Retina (tissue), 1 donor: ENCODE data around the gene OPA1.

Source experiments
- DNase-seq: peaks from one replicate; pipeline ENCODE4 v3.0.0-alpha.2; 2016

Gene OPA1

GRCh38 chr3:193592841-193593667 lies at the start of gene OPA1:
TSS of gene OPA1 (plus strand) at chr3:193593208. CDS start at chr3:193593378, 170 bp downstream.
- peak; percentile 95 for DNase-seq

GRCh38 chr3:193544289-193544688 lies 48.7 kb upstream of the OPA1 start:
- no peak for DNase-seq

- DNase-seq, result no peak
These were observed 47.7 kb upstream of the OPA1 start for GRCh38 chr3:193545304-193545703.

GRCh38 chr3:193546129-193546528 lies 46.9 kb upstream of the OPA1 start:
- DNase-seq, result no peak

- DNase-seq, result no peak
These were observed 44.6 kb upstream of the OPA1 start for GRCh38 chr3:193548406-193548805.

- DNase-seq, result no peak
These were observed 40.1 kb upstream of the OPA1 start for GRCh38 chr3:193552923-193553322.

GRCh38 chr3:193553586-193553985 lies 39.4 kb upstream of the OPA1 start:
- no peak for DNase-seq

GRCh38 chr3:193554811-193555210 lies 38.2 kb upstream of the OPA1 start, which contains the start of gene ATP13A4:
TSS of gene ATP13A4 (minus strand) at chr3:193554895. CDS start at chr3:193554799, 96 bp downstream.
- peak; percentile 4 for DNase-seq

GRCh38 chr3:193556841-193557240 lies 36.2 kb upstream of the OPA1 start:
- DNase-seq, result no peak

- DNase-seq, result no peak
These were observed 33.9 kb upstream of the OPA1 start for GRCh38 chr3:193559100-193559499.

GRCh38 chr3:193560091-193560490 lies 32.9 kb upstream of the OPA1 start:
- no peak for DNase-seq

GRCh38 chr3:193560870-193561269 lies 32.1 kb upstream of the OPA1 start:
- no peak for DNase-seq

- DNase-seq, result no peak
These were observed 29.6 kb upstream of the OPA1 start for GRCh38 chr3:193563426-193563825.

GRCh38 chr3:193564012-193564411 lies 29.0 kb upstream of the OPA1 start:
- no peak for DNase-seq

GRCh38 chr3:193569119-193569518 lies 23.9 kb upstream of the OPA1 start:
- no peak for DNase-seq

- peak; percentile 63 for DNase-seq
These were observed 20.5 kb upstream of the OPA1 start for GRCh38 chr3:193572426-193572908.

- no peak for DNase-seq
These were observed 19.4 kb upstream of the OPA1 start for GRCh38 chr3:193573403-193574191.

- DNase-seq, result no peak
These were observed 18.4 kb upstream of the OPA1 start for GRCh38 chr3:193574488-193575070.

GRCh38 chr3:193585530-193585929 lies 7.5 kb upstream of the OPA1 start:
- no peak for DNase-seq

GRCh38 chr3:193586526-193586925 lies 6.5 kb upstream of the OPA1 start:
- no peak for DNase-seq

- no peak for DNase-seq
These were observed 3.9 kb upstream of the OPA1 start for GRCh38 chr3:193589129-193589528.

GRCh38 chr3:193589616-193590015 lies 3.4 kb upstream of the OPA1 start:
- DNase-seq, result no peak

- no peak for DNase-seq
These were observed 2.7 kb upstream of the OPA1 start for GRCh38 chr3:193590088-193590856.
